ENCODE data around the gene NCOR1. TPM values are rescaled to one million over a fixed set of nuclear protein-coding genes. Genes with fewer than 3 reads are reported as not detected.

Gene NCOR1
- total RNA-seq, 4 donors from 2014 or later = 120 to 163 (median 134) TPM

DNA sequence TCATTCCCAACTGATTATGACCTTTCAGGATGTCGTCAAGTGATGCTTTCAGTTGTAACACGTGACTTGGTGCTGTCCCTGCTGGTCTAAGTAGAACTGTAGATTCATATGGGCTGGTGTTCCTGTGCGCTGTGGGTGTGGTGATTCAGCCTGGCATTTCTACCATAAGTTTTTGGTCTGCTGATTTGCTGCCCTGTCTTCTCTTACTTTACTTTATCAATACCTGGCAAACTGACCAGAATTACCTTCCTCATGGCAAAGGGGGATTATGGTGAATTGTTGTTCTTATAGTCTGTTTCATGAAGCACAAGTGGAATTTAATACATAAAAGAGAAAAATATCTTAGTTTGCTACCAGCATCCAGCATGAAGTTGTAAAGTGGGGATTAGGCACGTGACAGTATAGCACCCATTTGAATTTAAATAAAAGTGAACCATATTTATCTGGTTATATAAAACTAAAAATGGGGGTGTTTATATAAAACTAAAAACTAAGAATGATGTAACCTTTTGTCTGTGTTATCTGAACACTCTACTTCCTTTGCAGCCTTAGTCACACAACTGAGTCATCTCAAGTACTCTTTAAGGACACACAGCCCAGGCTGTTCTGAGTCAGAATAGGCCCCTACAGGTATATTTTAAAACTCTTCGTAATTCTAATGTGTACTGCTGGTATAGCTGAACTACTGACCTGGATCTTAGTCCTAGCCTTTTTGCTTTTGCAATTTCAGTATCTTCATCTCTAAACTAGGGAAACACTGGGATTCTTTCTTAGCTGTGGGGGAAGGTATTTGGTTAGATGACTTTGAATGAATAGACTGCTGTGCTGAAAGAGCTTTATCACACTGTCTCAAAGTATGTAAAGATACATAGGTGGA is 187.4 kb downstream of the NCOR1 start:
- TF ChIP-seq, protein P1, sequence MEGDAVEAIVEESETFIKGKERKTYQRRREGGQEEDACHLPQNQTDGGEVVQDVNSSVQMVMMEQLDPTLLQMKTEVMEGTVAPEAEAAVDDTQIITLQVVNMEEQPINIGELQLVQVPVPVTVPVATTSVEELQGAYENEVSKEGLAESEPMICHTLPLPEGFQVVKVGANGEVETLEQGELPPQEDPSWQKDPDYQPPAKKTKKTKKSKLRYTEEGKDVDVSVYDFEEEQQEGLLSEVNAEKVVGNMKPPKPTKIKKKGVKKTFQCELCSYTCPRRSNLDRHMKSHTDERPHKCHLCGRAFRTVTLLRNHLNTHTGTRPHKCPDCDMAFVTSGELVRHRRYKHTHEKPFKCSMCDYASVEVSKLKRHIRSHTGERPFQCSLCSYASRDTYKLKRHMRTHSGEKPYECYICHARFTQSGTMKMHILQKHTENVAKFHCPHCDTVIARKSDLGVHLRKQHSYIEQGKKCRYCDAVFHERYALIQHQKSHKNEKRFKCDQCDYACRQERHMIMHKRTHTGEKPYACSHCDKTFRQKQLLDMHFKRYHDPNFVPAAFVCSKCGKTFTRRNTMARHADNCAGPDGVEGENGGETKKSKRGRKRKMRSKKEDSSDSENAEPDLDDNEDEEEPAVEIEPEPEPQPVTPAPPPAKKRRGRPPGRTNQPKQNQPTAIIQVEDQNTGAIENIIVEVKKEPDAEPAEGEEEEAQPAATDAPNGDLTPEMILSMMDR (IDR thresholded peaks at IDR 0.05) = no peak
- peak; percentile 95 for ATAC-seq (ENCODE audit: low FRiP score)
- no peak for DNase-seq (ENCODE audit: low spot score)

DNA sequence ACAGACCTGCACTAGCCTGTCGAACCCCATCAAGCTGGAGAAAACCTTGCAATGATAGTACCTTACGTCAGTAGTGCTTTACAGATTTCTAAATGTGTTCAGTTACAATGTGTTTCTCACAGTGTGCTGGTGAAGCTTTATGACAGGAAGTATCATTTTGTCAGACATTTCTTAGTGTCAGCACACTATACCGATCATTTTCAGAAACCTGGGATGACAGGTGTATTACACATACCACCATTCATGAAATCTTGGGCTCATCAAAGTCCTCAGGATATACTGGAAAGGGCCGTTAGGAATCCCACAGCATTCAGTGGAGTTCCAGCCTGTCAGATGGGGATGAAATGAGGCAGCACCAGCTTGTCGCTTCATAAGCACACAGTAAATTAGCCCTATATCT is 188.4 kb downstream of the NCOR1 start:
- TF ChIP-seq, protein P1 (IDR thresholded peaks at IDR 0.05) = no peak
- DNase-seq (ENCODE audit: low spot score) (no peak), ATAC-seq (ENCODE audit: low FRiP score) (no peak)

DNA sequence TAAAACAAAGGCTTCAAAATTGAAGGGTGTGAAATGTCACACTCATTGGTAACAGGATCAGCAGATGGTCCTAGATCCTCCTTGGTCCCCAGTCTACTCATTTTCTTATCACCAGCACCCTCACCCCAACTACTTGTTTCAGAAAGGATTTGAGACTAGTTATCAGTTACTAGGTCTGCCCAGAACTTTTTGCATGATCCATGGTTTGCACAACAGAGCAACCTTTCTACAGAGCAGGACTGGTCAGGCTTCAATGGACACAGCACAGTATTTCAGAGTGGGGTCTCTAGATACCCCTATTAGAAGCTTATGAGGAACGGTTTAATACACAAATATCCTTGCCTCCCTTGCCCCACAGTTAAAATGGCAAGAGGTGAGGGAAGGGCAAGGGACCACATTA is 190.1 kb downstream of the NCOR1 start:
- DNase-seq (ENCODE audit: low spot score) = no peak
- TF ChIP-seq, protein P1 (IDR thresholded peaks at IDR 0.05) = no peak
- no peak for ATAC-seq (ENCODE audit: low FRiP score)

DNA sequence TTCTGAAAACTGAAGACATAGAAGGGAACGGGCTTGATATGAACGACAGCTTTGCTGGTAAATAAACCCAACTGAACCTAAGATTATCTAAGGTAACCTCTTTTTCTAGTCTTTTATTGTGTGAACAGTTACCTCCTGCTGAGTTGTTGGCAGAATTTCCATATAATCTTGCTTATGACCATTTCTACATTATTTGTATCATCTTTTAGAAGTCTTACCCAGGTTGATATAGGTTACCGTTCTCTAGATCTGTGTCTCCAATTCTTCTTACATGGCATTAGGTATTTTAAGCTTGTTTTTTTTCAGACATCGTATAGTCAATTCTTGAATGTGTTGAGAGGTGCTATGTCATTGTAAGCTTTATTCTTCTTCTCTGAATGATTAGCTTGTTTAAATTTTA is 191.5 kb downstream of the NCOR1 start:
- ATAC-seq (ENCODE audit: low FRiP score) = no peak
- no peak for DNase-seq (ENCODE audit: low spot score)
- TF ChIP-seq, protein P1 (IDR thresholded peaks at IDR 0.05) = no peak

DNA sequence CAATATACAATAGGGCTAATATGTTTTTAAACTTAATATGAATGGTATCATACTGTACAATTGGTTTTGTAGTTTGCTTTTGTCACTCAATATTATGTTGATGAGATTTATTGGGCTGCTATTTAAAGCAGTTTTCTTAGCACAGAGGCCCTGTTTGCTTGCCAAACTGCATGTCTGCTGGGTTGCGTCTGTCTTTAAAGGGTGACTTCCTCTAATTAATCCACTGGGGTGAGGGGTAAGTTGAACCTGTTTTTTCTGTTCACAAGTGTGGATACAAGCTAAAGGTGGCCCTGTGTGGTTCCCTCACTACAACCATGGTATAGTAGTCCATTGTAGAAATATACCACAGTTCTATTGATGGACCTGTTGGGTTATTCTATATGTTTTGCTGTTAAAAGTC is 196.0 kb downstream of the NCOR1 start:
- DNase-seq (ENCODE audit: low spot score) (no peak), ATAC-seq (ENCODE audit: low FRiP score) (no peak)
- TF ChIP-seq, protein P1 (IDR thresholded peaks at IDR 0.05) = no peak

DNA sequence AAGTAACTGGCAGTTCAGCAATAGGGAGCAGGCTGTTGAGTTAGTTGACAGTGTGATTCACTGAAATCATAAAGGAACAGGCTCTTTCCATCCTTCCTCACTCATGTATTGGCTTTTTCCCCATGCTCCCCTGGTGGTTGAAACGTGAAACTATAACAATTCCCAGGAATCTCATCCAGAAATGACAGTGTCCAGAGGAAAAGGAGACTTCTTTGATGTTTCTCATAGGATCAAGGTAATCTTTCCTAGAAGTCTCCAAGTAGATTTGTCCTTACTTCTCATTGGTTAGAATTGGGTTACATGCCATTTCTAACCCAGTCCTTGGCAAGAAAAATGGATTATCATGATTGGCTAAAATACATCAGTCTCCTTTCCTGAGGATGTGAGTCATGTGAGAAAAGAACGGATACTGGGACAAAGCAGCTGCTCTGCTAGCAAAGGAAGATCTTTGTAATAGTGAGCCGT is 201.4 kb downstream of the NCOR1 start:
- peak; percentile 40 for ATAC-seq (ENCODE audit: low FRiP score)
- TF ChIP-seq, protein P1 (IDR thresholded peaks at IDR 0.05) = no peak
- DNase-seq (ENCODE audit: low spot score) = no peak

DNA sequence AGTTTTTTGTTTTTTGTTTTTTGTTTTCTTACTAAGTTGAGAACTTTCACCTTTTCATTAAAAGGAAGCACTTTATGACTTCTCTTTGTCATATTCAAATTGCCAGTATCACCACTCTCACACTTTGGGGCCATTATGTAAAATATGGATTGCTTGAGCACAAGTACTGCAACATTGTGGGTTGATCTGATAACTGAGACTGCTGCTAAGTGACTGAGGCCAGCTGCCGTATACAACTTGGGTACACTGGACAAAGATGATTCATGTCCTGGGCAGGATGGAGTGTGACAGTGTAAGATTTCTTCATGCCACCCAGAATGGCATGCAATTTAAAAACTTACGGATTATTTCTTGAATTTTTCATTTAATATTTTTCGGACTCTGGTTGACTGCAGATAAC is 207.9 kb downstream of the NCOR1 start:
- ATAC-seq (ENCODE audit: low FRiP score) = no peak
- DNase-seq (ENCODE audit: low spot score) = no peak
- TF ChIP-seq, protein P1 (IDR thresholded peaks at IDR 0.05) = no peak

All from omental fat pad (tissue), 4 donors.